Measurements from ENCODE around the gene CECR2. TPM values are rescaled to one million over a fixed set of nuclear protein-coding genes. Genes with fewer than 3 reads are reported as not detected.

CECR2 gene
- total RNA-seq, 1 experiment from 2014 or later = 154 TPM

DNA sequence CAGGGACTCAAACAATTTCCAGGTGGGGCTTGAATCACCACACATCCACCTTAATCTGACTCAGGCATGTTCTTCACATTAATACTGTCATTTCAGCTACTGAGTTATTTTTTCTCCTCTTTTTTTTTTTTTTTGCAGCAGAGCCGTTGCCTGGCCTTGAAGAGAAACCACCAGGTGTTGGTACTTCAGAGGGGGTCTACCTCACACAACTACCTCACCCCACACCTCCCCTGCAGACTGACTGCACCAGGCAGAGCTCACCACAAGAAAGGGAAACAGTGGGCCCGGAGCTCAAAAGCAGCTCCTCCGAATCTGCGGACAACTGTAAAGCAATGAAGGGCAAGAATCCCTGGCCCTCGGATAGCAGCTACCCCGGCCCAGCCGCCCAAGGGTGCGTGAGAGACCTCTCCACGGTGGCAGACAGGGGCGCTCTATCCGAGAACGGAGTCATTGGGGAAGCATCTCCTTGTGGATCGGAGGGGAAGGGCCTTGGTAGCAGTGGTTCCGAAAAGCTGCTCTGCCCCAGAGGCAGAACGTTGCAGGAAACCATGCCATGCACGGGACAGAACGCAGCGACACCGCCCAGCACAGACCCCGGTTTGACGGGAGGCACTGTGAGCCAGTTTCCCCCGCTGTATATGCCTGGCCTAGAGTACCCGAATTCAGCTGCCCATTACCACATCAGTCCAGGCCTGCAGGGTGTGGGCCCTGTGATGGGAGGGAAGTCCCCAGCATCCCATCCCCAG, 178.9 kb downstream of the CECR2 start:
- Histone ChIP-seq H3K14ac (ENCODE audit: insufficient read depth, low read length) (no peak overlapping the region), H2BK20ac (ENCODE audit: low read depth, low read length, poor library complexity, severe bottlenecking) (no peak overlapping the region), H2BK15ac (ENCODE audit: low read depth, low read length) (no peak overlapping the region), H2AFZ (ENCODE audit: low read length) (no peak overlapping the region), H3K9ac (ENCODE audit: extremely low read depth, insufficient read length, low read length) (no peak overlapping the region), H2BK120ac (ENCODE audit: low read depth, low read length, poor library complexity, severe bottlenecking) (no peak overlapping the region), H4K5ac (ENCODE audit: insufficient read length, low read depth, low read length) (no peak overlapping the region), H2BK12ac (ENCODE audit: insufficient read length, low read depth, low read length) (no peak overlapping the region), H3K18ac (ENCODE audit: insufficient read length, low read depth, low read length) (no peak overlapping the region), H3K79me2 (ENCODE audit: insufficient read depth, low read length) (no peaks in the 10 kb centered on the region), H4K91ac (ENCODE audit: insufficient read length, low read depth, low read length) (no peak overlapping the region), H2AK5ac (ENCODE audit: insufficient read length, low read length) (no peak overlapping the region), H3K4me2 (ENCODE audit: insufficient read depth, insufficient read length, low read length) (no peak overlapping the region), H3K4me1 (ENCODE audit: insufficient read depth, low read length) (no peaks in the 10 kb centered on the region), H3K27ac (ENCODE audit: insufficient read length, low read depth, low read length) (no peak overlapping the region), H3T11ph (ENCODE audit: low read length) (no peak overlapping the region), H3K79me1 (ENCODE audit: insufficient read depth, low read depth, low read length, poor library complexity, severe bottlenecking) (no peaks in the 10 kb centered on the region), H3K9me3 (ENCODE audit: control insufficient read depth, low read depth, low read length) (no peaks in the 10 kb centered on the region), H3K27me3 (ENCODE audit: insufficient read depth, low read length) (no peaks in the 10 kb centered on the region), H3K23ac (ENCODE audit: insufficient read length, low read depth, low read length) (no peak overlapping the region), H3K56ac (ENCODE audit: insufficient read length, low read depth, low read length) (no peak overlapping the region), H3K4ac (ENCODE audit: low read depth, low read length) (no peak overlapping the region), H3K23me2 (ENCODE audit: insufficient read length, low read depth, low read length, poor library complexity, severe bottlenecking) (no peaks in the 10 kb centered on the region), H4K8ac (replicated peaks; ENCODE audit: insufficient read length, low read depth, low read length) (no peak overlapping the region), H4K20me1 (ENCODE audit: control insufficient read depth, insufficient read depth, insufficient read length) (no peaks in the 10 kb centered on the region), H2BK5ac (ENCODE audit: insufficient read length, low read length) (no peak overlapping the region)
- Mint-ChIP-seq H3K27ac (peak overlapping the region; percentile 35 to 86 (median 80); a peak in 4 of 7 replicates), H3K4me1 (no peaks in the 10 kb centered on the region), H3K4me3 (no peak overlapping the region), H3K9me3 (no peaks in the 10 kb centered on the region; a peak in 1 of 5 replicates), H3K27me3 (ENCODE audit: low read depth) (no peaks in the 10 kb centered on the region), H3K36me3 (ENCODE audit: insufficient read depth in 1 of 3, low read depth in 3 of 3) (peaks cover 62 to 90% (median 76%) of the 10 kb centered on the region in 3 experiments)
- TF ChIP-seq, protein P1, sequence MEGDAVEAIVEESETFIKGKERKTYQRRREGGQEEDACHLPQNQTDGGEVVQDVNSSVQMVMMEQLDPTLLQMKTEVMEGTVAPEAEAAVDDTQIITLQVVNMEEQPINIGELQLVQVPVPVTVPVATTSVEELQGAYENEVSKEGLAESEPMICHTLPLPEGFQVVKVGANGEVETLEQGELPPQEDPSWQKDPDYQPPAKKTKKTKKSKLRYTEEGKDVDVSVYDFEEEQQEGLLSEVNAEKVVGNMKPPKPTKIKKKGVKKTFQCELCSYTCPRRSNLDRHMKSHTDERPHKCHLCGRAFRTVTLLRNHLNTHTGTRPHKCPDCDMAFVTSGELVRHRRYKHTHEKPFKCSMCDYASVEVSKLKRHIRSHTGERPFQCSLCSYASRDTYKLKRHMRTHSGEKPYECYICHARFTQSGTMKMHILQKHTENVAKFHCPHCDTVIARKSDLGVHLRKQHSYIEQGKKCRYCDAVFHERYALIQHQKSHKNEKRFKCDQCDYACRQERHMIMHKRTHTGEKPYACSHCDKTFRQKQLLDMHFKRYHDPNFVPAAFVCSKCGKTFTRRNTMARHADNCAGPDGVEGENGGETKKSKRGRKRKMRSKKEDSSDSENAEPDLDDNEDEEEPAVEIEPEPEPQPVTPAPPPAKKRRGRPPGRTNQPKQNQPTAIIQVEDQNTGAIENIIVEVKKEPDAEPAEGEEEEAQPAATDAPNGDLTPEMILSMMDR (conservative IDR thresholded peaks at IDR 0.05) = no peak
- WGBS (ENCODE audit: extremely low coverage, insufficient read length, low lambda C conversion rate) = no CpG with 5 or more reads among the region's 23 CpGs
- DNase-seq = no peak
